NCI-H128 (cell line): ENCODE results near the gene SNRPD1.
"Not testable (repeated sequence)": the region's sequence is repeated elsewhere in the genome, so short reads cannot be mapped to it uniquely, and the experiment has no call there.

Experiments used
- DNase-seq: peaks from one replicate; lab custom pipeline; 2025; ENCODE audit not compliant: unreplicated experiment; lab: John Stamatoyannopoulos, UW

The SNRPD1 gene

DNA sequence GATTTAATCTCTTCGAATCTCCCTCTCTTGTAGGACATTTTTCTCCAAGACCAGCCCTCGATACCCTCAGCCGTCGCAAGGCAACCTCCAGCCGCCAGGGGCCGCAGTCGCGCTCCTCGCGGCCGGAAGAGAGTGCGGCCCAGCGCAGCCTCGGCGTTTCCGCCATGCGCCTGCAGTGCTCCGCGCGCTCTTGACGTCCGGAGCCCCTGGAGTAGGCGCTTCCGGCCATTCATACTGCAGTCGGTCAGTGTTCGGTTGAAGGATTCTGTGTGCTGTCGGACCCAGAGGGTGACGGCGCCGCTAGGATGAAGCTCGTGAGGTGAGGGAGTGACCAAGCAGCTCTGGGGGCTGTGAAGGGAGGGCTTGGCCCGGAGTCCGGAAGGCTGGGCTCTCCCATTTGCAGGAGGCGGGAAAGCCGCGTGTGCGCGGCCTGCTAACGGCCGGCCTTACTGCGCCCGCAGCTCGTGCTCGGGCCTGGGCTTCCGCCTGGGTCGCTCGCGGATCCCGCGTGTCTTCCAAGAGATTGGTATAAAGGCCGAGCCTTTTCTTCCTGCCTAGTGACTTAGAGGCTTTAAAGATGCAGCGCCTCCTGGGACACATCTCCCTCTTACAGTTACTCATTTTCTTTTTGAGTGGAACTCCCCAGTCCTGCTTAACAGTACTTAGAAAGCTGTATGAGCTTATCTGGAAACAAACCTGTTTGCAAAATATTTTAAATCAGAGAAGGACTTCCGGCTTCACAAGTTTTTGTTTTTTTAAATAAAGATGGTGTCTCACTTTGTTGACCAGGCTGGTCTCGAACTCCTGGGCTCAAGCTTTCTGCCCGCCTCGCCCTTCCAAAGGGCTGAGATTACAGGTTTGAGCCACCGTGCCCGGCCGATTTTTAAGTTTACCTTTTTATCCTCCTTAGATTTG, at the start of gene SNRPD1:
Gene SNRPD1, plus strand, starts transcription at position 190 of the 915 bp plus-strand sequence. Its CDS starts 116 bp downstream, at position 306.
- DNase-seq: peak; percentile 91

- DNase-seq: no peak
Measured at GRCh38 chr18:21571772-21572171, 40.3 kb upstream of the SNRPD1 start.

DNA sequence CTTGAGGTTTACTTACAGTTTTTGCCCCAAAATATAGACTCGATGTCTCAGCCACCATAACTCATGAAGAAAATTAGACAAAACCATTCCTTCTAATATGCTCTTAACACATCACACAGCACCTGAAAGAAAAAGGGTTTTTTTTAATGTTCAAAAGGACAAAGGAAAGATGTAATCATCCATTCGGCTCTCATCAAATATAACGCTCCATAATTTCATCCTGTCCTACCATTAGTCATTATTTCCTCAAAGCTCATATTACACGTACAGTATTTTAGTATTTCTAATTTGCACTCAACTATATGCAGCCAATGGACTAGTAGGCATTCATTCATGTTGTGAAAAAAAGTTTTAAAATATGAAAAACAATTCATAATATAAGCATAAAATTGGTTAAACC, 36.5 kb upstream of the SNRPD1 start:
- DNase-seq: no peak

- DNase-seq: no peak
Measured at GRCh38 chr18:21584391-21584790, 27.7 kb upstream of the SNRPD1 start.

GRCh38 chr18:21592361-21592760, 19.8 kb upstream of the SNRPD1 start:
- DNase-seq: not testable (repeated sequence)

DNA sequence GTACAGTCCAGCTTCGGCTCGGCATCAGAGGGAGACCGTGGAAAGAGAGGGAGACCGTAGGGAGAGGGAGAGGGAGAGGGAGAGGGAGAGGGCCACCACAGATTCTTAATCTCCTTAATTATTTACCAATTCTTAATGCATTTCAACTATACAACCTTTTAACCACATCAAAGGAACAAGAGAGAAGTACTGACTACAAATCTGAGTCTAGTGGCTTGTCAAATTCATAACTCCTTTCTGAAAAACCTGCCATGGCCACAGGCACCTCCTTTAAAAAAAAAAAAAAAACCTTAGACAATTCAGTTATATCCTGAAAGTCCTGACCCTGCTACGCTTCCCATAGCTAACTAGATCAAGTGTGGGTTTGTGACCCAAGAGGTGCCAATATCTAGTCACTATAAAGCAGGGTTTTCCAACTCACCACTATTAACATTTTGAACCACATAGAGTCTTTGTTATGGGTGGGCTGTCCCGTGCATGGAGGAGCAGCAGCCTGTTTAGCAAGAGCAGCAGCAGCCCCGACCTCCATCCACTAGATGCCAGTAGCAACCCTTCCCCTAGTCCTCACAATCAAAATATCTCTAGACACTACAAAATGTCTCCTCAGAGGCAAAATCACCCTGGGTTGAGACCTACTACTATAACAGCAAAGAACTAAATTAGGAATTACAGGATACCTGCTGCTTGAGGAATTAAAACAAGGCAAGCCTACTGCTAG, 18.4 kb upstream of the SNRPD1 start:
- no peak for DNase-seq

DNA sequence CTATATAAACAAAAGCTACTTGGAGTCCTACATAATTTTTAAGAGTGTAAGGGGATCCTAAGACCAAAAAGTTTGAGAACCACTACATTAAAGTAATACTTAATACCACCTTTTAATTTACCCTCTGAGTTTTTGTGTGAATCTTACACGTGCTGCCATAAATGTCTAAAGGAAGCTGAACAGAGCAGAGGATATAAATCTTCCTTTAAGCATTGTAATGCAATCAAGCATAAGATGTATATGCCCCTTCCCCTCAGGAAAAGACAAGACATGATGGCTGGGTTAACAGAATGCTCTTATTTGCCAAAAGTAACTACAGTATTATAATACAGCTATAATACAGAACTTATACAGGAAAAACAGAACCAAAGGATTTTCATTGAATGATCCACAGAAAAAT, 14.5 kb upstream of the SNRPD1 start:
- DNase-seq: no peak

- DNase-seq: peak; percentile 58
Measured at GRCh38 chr18:21598726-21599584, 13.2 kb upstream of the SNRPD1 start.

- DNase-seq: peak; percentile 58
Measured at GRCh38 chr18:21599585-21600525, 12.3 kb upstream of the SNRPD1 start.

DNA sequence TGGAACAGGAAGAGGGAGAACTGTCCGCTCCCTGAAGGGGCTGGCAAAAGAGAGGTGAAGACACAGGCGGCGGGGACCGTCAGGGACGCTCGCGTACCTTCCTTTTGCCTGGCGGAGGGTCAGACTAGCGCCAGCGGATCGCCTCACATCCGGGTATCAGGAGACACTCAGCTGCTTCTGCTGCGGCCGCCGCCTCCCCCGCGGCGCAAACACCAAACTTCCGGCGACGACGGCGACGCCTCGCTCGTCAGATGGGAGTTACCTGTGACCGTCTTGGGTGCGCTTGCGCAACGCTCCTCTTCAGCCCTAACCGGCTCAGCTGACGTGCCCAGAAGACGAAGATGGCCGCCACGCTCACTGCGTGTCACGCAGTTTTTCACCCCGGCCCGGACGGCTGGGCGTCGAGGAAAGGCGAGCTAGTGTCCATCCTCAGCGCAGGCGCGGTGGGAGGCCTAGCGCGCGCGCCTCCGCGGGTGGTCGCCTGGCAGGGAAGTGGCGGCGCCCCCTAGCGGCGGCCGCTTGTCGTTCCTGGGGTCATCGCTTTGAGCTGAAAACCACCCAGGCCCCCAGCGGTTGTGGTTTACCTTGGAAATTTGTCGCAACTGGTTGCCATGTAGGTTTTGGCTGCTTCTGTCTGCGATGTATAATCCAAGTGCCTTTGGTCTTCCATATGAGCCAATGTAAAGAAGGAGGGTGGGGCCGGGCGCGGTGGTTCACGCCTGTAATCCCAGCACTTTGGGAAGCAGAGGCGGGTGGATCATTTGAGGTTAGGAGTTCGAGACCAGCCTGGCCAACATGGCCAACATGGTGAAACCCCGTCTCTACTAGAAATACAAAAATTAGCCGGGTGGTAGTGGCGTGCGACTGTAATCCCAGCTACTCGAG, 11.3 kb upstream of the SNRPD1 start, which contains the start of gene ESCO1:
Gene ESCO1, minus strand, starts transcription at position 179 of the 885 bp plus-strand sequence. CDS start 25,861 bp downstream, outside the sequence.
- DNase-seq: peak; percentile 92

GRCh38 chr18:21602299-21602587, 9.9 kb upstream of the SNRPD1 start:
- no peak for DNase-seq

DNA sequence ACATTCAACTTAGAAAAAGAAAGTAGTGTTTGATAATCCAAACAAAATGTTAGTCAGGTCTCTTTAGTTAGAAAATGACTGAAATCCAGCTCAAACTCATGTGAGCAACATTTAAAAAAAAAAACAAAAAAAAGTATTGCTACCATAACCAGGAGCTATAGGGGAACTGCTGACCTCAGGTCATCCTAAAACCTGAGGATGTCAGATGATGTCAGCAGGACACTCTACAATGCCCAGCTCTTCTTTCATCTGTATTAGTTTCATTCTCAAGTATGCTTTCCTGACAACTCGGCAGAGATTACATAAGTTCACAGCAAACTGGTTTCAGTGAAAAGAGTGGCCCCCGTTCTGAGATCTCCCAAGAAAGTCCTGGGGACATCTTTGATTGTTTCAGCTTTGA, 7.4 kb upstream of the SNRPD1 start:
- DNase-seq: no peak

DNA sequence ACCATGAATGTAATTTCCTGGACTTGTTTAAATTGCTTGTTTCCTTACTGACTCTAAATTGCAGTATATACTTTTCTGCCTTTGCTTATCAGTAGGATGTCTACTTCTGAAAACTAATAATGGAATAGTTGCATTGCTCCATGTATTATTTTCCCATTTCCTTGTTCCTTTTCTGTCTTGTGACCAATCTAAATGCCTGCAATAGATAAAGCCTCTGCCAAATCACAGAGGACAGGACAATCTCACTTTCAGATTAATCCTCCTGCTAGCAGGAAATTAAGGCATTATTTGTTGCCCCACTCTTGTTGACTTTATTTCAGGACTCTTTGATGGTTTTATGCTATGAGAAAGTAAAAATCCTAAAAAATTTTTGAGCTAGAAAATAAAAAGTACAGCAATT, 6.9 kb upstream of the SNRPD1 start:
- DNase-seq: no peak

DNA sequence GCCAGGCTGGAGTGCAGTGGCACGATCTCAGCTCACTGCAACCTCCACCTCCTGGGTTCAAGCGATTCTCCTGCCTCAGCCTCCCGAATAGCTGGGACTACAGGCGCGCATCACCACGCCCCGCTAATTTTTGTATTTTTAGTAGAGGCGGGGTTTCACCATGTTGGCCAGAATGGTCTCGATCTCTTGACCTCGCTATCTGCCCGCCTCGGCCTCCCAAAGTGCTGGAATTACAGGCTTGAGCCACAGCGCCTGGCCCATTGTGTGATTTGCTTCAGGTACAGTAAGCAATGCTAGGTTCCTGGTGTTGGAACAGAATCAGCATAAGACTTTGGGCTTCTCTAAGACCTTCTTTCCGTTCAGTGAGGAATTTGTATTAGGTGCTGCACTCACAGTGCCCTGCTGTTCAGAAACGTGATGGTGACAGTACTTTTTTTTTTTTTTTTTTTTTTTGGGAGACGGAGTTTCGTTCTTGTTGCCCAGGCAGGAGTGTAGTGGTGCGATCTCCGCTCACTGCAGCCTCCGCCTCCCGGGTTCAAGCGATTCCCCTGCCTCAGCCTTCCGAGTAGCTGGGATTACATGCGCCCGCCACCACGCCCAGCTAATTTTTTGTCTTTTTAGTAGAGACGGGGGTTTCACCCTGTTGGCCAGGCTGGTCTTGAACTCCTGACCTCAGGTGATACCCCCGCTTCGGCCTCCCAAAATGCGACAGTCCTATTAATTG, 551 bp upstream of the SNRPD1 start:
- DNase-seq: not testable (repeated sequence)

DNA sequence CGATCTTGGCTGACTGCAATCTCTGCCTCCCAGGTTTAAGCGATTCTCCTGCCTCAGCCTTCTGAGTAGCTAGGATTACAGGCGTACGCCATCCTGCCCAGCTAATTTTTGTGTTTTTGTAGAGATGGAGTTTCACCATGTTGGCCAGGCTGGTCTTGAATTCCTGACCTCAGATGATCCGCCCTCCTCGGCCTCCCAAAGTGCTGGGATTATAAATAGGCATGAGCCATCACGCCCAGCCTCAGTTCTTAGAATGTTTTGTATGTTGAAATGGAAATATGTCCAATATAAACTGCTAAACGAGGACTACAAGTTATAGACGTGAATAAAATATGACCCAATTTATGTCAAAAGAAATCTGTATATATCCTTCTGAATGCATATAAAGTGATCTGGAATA, 9.5 kb downstream of the SNRPD1 start:
- not testable (repeated sequence) for DNase-seq

DNA sequence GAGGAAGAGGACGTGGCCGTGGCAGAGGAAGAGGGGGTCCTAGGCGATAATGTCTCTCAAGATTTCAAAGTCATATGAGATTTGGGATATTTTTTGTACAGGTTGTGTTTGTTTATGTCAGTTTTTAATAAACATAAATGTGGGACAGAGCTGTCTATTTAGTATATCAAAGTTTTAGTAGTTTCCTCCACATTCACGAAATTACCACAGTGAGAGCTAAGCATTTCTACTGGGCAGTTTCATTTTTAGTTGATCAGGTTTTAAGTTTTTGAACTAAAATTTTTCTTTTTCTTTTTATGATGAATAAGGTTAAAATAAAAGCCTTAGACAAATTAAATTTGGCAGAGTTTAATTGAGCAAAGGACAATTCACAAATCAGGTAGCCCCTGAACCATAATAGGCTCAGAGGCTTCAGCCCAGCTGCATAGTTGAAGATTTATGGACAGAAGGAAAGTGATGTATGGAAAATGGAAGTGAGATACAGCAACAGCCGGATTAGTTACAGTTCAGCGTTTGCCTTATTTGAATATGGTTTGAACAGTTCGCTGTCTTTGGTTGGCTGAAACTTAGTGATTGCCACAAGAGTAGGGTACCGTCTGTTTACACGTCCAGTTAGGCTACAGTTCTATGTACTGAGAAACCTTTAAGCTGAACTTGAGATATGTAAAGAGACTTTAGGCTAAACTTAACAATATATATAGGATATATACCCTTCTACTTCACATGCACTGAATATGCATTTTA, 17.1 kb downstream of the SNRPD1 start:
- DNase-seq: no peak

DNA sequence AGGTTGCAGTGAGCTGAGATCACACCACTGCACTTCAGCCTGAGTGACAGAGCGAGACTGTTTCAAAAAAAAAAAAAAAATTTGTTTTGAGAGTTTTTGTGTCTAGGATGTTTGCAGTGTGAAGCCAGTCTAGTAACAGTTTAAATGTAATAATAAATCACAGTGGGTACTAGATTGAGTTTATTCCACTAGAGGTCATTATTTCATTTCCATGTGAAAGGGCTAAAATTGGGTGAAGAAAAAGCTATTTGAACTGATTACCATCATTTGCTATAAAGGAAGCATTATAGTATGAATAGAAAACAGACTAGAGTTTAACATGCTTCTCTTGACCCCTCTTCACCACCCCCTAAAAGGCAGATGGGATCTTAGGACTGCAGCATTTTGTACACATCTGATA, 20.3 kb downstream of the SNRPD1 start:
- DNase-seq: no peak
